K562 (cell line): ENCODE results near the gene TMEM121B. TPM values are rescaled to one million over a fixed set of nuclear protein-coding genes. Genes with fewer than 3 reads are reported as not detected.

Source experiments
- ATAC-seq: fragments of 200-7000 bp; cut with Tn5 transposase; 3 replicates; pipeline ENCODE4 v1.9.1; 2020; ENCODE audit warnings: moderate library complexity
- BruUV-seq: library from RNA; stranded (reverse); fragments of 400-500 nt; replicated peaks from 2 replicates; lab custom pipeline; 2021; lab: Mats Ljungman, UMichigan
- CTCF ChIA-PET: fragments of 300-600 bp; formaldehyde crosslinking; extraction: SDS; loops from one replicate; lab custom pipeline; 2021; ENCODE audit warnings: low intra/inter-chr PET ratio; lab: Yijun Ruan, JAX
- POLR2A ChIA-PET: fragments of 300-600, 350-650 bp; sonication (Branson Sonifier 250); formaldehyde crosslinking; extraction: SDS; loops from one replicate; lab custom pipeline; 2021; ENCODE audit warnings: antibody characterized with exemption, inconsistent platforms; lab: Yijun Ruan, JAX
- DNase-seq, 4 experiments: peaks; one replicate each; pipeline versions ENCODE4 v3.0.0 to v3.0.0-alpha.2; 2011 to 2018; ENCODE audit warnings: low spot score in 3 of 4, mixed read lengths in 3 of 4; ENCODE audit errors: extremely low read depth in 1 of 4
- FAIRE-seq: peaks from 2 replicates; lab custom pipeline; 2011; peaks lifted over from hg19 to GRCh38; lab: Jason Lieb, UNC
- H2AFZ ChIP-seq: 2 replicates; pipeline ENCODE4 v1.6.0; 2011; ENCODE audit warnings: low read depth, low read length, control low read depth, inconsistent platforms
- H3K27ac ChIP-seq: fragments of 200-600 bp; 3 replicates; pipeline ENCODE4 v1.8.0; 2011; ENCODE audit warnings: low read depth, mild to moderate bottlenecking, control low read depth, inconsistent platforms, low read length, moderate library complexity, mixed read lengths; ENCODE audit errors: extremely low read depth
- H3K27me3 ChIP-seq, 2 experiments: fragments of 300-600 bp in 1 of 2; 2 replicates in 1 of 2; 3 replicates in 1 of 2; pipeline versions ENCODE4 v1.6.0 to v1.8.0; 2011; ENCODE audit warnings: inconsistent platforms in 2 of 2, low read length in 2 of 2, mild to moderate bottlenecking in 1 of 2, mixed read lengths in 1 of 2, moderate library complexity in 1 of 2; ENCODE audit not compliant: control insufficient read depth in 2 of 2, insufficient read depth in 2 of 2
- H3K36me3 ChIP-seq: fragments of 300-600 bp; 3 replicates; pipeline ENCODE4 v1.8.0; 2011; ENCODE audit warnings: mild to moderate bottlenecking, low read length, inconsistent platforms; ENCODE audit not compliant: control insufficient read depth, insufficient read depth
- H3K4me1 ChIP-seq, 2 experiments: fragments of 200-600 bp in 1 of 2; replicated peaks in 1 of 2; 2 replicates in 1 of 2; 3 replicates in 1 of 2; pipeline versions ENCODE4 v1.5.1 to v1.8.0; 2011; ENCODE audit warnings: inconsistent platforms in 2 of 2, low read length in 2 of 2, mild to moderate bottlenecking in 1 of 2, mixed read lengths in 1 of 2, moderate library complexity in 1 of 2; ENCODE audit not compliant: control insufficient read depth in 2 of 2, insufficient read depth in 2 of 2
- H3K4me2 ChIP-seq: 2 replicates; pipeline ENCODE4 v1.6.1; 2011; ENCODE audit warnings: low read length, control low read depth, inconsistent platforms, mixed read lengths; ENCODE audit not compliant: insufficient read depth
- H3K4me3 ChIP-seq: fragments of 200-600 bp; sonication (generic), shearing (Covaris generic); 2 replicates; pipeline ENCODE4 v1.5.1; 2016; ENCODE audit warnings: control low read depth, inconsistent platforms
- H3K79me2 ChIP-seq: fragments of 200-600 bp; 3 replicates; pipeline ENCODE4 v1.8.0; 2011; ENCODE audit warnings: low read length, inconsistent platforms; ENCODE audit not compliant: control insufficient read depth, insufficient read depth
- H3K9ac ChIP-seq, 2 experiments: 2 replicates each; pipeline versions ENCODE4 v1.6.0 to v1.6.1; 2011; ENCODE audit warnings: low read depth in 2 of 2, low read length in 2 of 2, control low read depth in 1 of 2, inconsistent platforms in 1 of 2, mild to moderate bottlenecking in 1 of 2, mixed read lengths in 1 of 2; ENCODE audit not compliant: insufficient read depth in 1 of 2
- H3K9me1 ChIP-seq: one replicate; pipeline ENCODE4 v1.6.0; 2011; ENCODE audit warnings: inconsistent platforms, mild to moderate bottlenecking, low read length, moderate library complexity; ENCODE audit not compliant: control insufficient read depth, insufficient read depth
- H3K9me3 ChIP-seq: replicated peaks from 2 replicates; pipeline ENCODE4 v1.5.1; 2011; ENCODE audit warnings: low read depth, low read length, inconsistent platforms; ENCODE audit not compliant: control insufficient read depth, insufficient read depth
- H4K20me1 ChIP-seq: replicated peaks from 2 replicates; pipeline ENCODE4 v1.6.1; 2011; ENCODE audit warnings: low read length, inconsistent platforms, mixed read lengths; ENCODE audit not compliant: control insufficient read depth, insufficient read depth
- GABPB1 ChIP-seq: sonication (generic); formaldehyde crosslinking; IDR thresholded peaks from 2 replicates; pipeline ENCODE4 v1.8.0; 2022; ENCODE audit warnings: mild to moderate bottlenecking, missing genetic modification reagents
- LCOR ChIP-seq: sonication (generic); formaldehyde crosslinking; IDR thresholded peaks from 2 replicates; pipeline ENCODE4 v1.8.0; 2022; ENCODE audit warnings: mild to moderate bottlenecking, missing genetic modification reagents
- NR2C2 ChIP-seq, 2 experiments: fragments of 200-800 bp in 1 of 2; sonication (Bioruptor generic) in 1 of 2; sonication (generic) in 1 of 2; formaldehyde crosslinking in 1 of 2; IDR thresholded peaks; 2 replicates each; pipeline versions ENCODE4 v1.6.1 to v1.8.0; 2016 to 2022; ENCODE audit warnings: mild to moderate bottlenecking in 1 of 2, missing compliant biosample characterization in 1 of 2, missing genetic modification characterization in 1 of 2, missing genetic modification reagents in 1 of 2
- PRPF4 ChIP-seq: fragments of 200-400 bp; formaldehyde crosslinking; IDR thresholded peaks from one replicate; pipeline ENCODE4 v1.6.1; 2017; ENCODE audit warnings: low read length, low read depth, mild to moderate bottlenecking; ENCODE audit not compliant: insufficient read depth, poor library complexity, severe bottlenecking
- ZNF165 ChIP-seq: fragments of 250-450 bp; sonication (Bioruptor Pico); IDR thresholded peaks from 2 replicates; pipeline ENCODE4 v1.4.0; 2020; ENCODE audit warnings: borderline replicate concordance
- ZNF583 ChIP-seq: fragments of 250-450 bp; sonication (Bioruptor Pico); IDR thresholded peaks from 2 replicates; pipeline ENCODE4 v1.4.0; 2020
- in situ Hi-C: fragments of 300-500 bp; cut with MboI; formaldehyde crosslinking; loops from 4 replicates; pipeline ENCODE4 v1.15.0; 2018; ENCODE audit warnings: inconsistent platforms, mixed read lengths
- intact Hi-C: fragments of 100-400 bp; cut with micrococcal nuclease; formaldehyde crosslinking; loops from 2 replicates; pipeline ENCODE4 v1.14.2; 2022
- polyA plus RNA-seq, 8 experiments: library from polyadenylated mRNA; depleted of rRNA in 4 of 8; stranded (reverse) in 5 of 8; unstranded in 3 of 8; fragments of >200 nt; fragmentation: Nextera tagmentation in 2 of 8; fragmentation: Illumina TruSeq in 1 of 8; extraction: Ambion mirVana in 2 of 8; extraction: Trizol in 1 of 8; gene quantifications; 2 replicates each; pipeline versions ENCODE4 v1.2.1 to v1.2.3, GENCODE V29; 2011 to 2014; ENCODE audit warnings: inconsistent platforms in 1 of 8, missing spikeins in 1 of 8
- total RNA-seq, 7 experiments: library from RNA; depleted of rRNA in 6 of 7; stranded (reverse); fragments of >200 nt in 6 of 7; fragmentation: Illumina TruSeq in 2 of 7; extraction: Trizol in 2 of 7; gene quantifications; 2 replicates each; pipeline versions ENCODE4 v1.2.1 to v1.2.3, GENCODE V29; 2011 to 2021; ENCODE audit warnings: low replicate concordance in 1 of 7
- TF ChIP-seq, protein P1 (sequence below): IDR thresholded peaks from 2 replicates; pipeline ENCODE4 v1.6.1; 2011; ENCODE audit not compliant: insufficient read length; ENCODE audit errors: extremely low read depth
- TF ChIP-seq, protein P2 (sequence below), 3 experiments: IDR thresholded peaks in 2 of 3; conservative IDR thresholded peaks in 1 of 3; 2 replicates each; pipeline ENCODE4 v1.5.1; 2011 to 2012; ENCODE audit warnings: low read length in 3 of 3, mild to moderate bottlenecking in 3 of 3, control low read depth in 2 of 3, improper control_type of control experiment in 1 of 3, inconsistent platforms in 1 of 3, low read depth in 1 of 3, mixed read lengths in 1 of 3, moderate library complexity in 1 of 3; ENCODE audit not compliant: insufficient read depth in 2 of 3
- TF ChIP-seq, protein P3 (sequence below): sonication (generic); formaldehyde crosslinking; IDR thresholded peaks from 2 replicates; pipeline ENCODE4 v1.8.0; 2022; ENCODE audit warnings: mild to moderate bottlenecking, missing genetic modification reagents
- TF ChIP-seq, protein P4 (sequence below), 2 experiments: IDR thresholded peaks; 2 replicates each; pipeline ENCODE4 v1.6.1; 2012; ENCODE audit warnings: improper control_type of control experiment in 2 of 2, low read depth in 2 of 2, low read length in 2 of 2, borderline replicate concordance in 1 of 2

Gene TMEM121B
- total and polyA plus RNA-seq, 9 of the 15 experiments (the other 6 are each of a cell fraction or from before 2014, with no cell fraction given), result 0.03 to 0.07 (median 0.03) TPM; not detected in 6

DNA sequence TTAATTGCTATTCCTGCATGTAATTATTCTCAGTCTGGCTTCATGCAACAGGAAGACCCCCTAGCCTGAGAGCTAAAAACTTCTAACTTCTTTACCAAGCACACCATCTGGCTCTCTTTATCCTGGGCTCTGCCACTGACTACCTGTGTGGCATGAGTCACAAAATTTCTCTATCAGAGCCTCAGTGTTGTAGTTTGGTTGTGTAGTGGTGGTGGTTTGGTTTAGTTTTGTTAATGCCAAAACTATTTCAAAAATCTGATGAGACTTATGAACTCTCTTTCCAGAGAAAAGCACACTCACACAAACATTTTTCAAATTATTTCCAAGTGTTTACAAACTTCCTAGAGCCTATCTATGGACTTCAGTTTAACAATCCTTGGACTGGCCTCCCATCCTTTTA, 43.9 kb downstream of the TMEM121B start:
- TF ChIP-seq, protein P1, sequence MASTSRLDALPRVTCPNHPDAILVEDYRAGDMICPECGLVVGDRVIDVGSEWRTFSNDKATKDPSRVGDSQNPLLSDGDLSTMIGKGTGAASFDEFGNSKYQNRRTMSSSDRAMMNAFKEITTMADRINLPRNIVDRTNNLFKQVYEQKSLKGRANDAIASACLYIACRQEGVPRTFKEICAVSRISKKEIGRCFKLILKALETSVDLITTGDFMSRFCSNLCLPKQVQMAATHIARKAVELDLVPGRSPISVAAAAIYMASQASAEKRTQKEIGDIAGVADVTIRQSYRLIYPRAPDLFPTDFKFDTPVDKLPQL, result no peak
- TF ChIP-seq PRPF4 (no peak), ZNF165 (CRISPR knock-in tag) (no peak), GABPB1 (CRISPR knock-in tag) (no peak), NR2C2 (CRISPR knock-in tag; IDR thresholded peaks at IDR 0.05) (no peak), NR2C2 (tag; IDR thresholded peaks at IDR 0.05) (no peak), LCOR (no peak), ZNF583 (CRISPR knock-in tag) (no peak)
- TF ChIP-seq, protein P2, sequence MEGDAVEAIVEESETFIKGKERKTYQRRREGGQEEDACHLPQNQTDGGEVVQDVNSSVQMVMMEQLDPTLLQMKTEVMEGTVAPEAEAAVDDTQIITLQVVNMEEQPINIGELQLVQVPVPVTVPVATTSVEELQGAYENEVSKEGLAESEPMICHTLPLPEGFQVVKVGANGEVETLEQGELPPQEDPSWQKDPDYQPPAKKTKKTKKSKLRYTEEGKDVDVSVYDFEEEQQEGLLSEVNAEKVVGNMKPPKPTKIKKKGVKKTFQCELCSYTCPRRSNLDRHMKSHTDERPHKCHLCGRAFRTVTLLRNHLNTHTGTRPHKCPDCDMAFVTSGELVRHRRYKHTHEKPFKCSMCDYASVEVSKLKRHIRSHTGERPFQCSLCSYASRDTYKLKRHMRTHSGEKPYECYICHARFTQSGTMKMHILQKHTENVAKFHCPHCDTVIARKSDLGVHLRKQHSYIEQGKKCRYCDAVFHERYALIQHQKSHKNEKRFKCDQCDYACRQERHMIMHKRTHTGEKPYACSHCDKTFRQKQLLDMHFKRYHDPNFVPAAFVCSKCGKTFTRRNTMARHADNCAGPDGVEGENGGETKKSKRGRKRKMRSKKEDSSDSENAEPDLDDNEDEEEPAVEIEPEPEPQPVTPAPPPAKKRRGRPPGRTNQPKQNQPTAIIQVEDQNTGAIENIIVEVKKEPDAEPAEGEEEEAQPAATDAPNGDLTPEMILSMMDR (IDR thresholded peaks at IDR 0.05 in 2 of 3, conservative IDR thresholded peaks at IDR 0.05 in 1 of 3; ENCODE audit: insufficient read depth in 2 of 3, low read depth in 1 of 3, low read length in 3 of 3), result no peak
- TF ChIP-seq, protein P3, sequence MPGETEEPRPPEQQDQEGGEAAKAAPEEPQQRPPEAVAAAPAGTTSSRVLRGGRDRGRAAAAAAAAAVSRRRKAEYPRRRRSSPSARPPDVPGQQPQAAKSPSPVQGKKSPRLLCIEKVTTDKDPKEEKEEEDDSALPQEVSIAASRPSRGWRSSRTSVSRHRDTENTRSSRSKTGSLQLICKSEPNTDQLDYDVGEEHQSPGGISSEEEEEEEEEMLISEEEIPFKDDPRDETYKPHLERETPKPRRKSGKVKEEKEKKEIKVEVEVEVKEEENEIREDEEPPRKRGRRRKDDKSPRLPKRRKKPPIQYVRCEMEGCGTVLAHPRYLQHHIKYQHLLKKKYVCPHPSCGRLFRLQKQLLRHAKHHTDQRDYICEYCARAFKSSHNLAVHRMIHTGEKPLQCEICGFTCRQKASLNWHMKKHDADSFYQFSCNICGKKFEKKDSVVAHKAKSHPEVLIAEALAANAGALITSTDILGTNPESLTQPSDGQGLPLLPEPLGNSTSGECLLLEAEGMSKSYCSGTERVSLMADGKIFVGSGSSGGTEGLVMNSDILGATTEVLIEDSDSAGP, result no peak
- TF ChIP-seq, protein P4, sequence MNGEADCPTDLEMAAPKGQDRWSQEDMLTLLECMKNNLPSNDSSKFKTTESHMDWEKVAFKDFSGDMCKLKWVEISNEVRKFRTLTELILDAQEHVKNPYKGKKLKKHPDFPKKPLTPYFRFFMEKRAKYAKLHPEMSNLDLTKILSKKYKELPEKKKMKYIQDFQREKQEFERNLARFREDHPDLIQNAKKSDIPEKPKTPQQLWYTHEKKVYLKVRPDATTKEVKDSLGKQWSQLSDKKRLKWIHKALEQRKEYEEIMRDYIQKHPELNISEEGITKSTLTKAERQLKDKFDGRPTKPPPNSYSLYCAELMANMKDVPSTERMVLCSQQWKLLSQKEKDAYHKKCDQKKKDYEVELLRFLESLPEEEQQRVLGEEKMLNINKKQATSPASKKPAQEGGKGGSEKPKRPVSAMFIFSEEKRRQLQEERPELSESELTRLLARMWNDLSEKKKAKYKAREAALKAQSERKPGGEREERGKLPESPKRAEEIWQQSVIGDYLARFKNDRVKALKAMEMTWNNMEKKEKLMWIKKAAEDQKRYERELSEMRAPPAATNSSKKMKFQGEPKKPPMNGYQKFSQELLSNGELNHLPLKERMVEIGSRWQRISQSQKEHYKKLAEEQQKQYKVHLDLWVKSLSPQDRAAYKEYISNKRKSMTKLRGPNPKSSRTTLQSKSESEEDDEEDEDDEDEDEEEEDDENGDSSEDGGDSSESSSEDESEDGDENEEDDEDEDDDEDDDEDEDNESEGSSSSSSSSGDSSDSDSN (IDR thresholded peaks at IDR 0.05; ENCODE audit: borderline replicate concordance in 1 of 2, low read depth in 2 of 2, low read length in 2 of 2), result no peak
- TF ChIP-seq, all 486 proteins: peak for 0
- no peak for DNase-seq
- no peaks in the 10 kb centered on the region for H3K9me3 ChIP-seq
- no peaks in the 10 kb centered on the region for H3K36me3 ChIP-seq
- no TSS peak for BruUV-seq
- H3K9ac ChIP-seq, result no peak overlapping the region
- no peak for FAIRE-seq
- 0 out of 2 replicates have a peak, but pooled peaks cover 3% of the 10 kb centered on the region for H4K20me1 ChIP-seq
- ChIA-PET CTCF (no interaction called here), POLR2A (interaction anchor here (0.6 kb wide), 1 partner anchor 1044 kb away, joined by 3 read pairs; no protein-coding TSS in a partner anchor)
- intact Hi-C loops, result no loop called here
- H3K4me1 ChIP-seq, result peaks cover 0 to 4% of the 10 kb centered on the region in 2 experiments; a peak in 1 of 5 replicates
- H2AFZ ChIP-seq, result no peak overlapping the region
- no peak for ATAC-seq
- no peaks in the 10 kb centered on the region for H3K27me3 ChIP-seq
- in situ Hi-C loops, result no loop called here
- no peaks in the 10 kb centered on the region for H3K79me2 ChIP-seq
- H3K4me2 ChIP-seq, result no peak overlapping the region
- no peak overlapping the region for H3K27ac ChIP-seq
- no peak overlapping the region for H3K4me3 ChIP-seq
- H3K9me1 ChIP-seq, result no peaks in the 10 kb centered on the region
